KG1 (cell line): Measurements from ENCODE around the gene BRINP1.

Source experiments
- DNase-seq: peaks from one replicate; lab custom pipeline; 2025; lab: John Stamatoyannopoulos, UW

Gene BRINP1

GRCh38 chr9:119339056-119339455 lies 30.2 kb downstream of the BRINP1 start:
- no peak for DNase-seq

- no peak for DNase-seq
Observed at GRCh38 chr9:119337573-119337972, 31.7 kb downstream of the BRINP1 start.

- DNase-seq = no peak
Observed at GRCh38 chr9:119334745-119335144, 34.5 kb downstream of the BRINP1 start.

- DNase-seq = no peak
Observed at GRCh38 chr9:119333507-119334229, 35.6 kb downstream of the BRINP1 start.

- DNase-seq = no peak
Observed at GRCh38 chr9:119332522-119332921, 36.7 kb downstream of the BRINP1 start.

- DNase-seq = no peak
Observed at GRCh38 chr9:119322184-119322583, 47.1 kb downstream of the BRINP1 start.

- DNase-seq = no peak
Observed at GRCh38 chr9:119318371-119318770, 50.9 kb downstream of the BRINP1 start.

- DNase-seq = no peak
Observed at GRCh38 chr9:119313846-119314245, 55.4 kb downstream of the BRINP1 start.

- DNase-seq = no peak
Observed at GRCh38 chr9:119310741-119311140, 58.5 kb downstream of the BRINP1 start.

- DNase-seq = no peak
Observed at GRCh38 chr9:119307471-119307870, 61.8 kb downstream of the BRINP1 start.

- DNase-seq = no peak
Observed at GRCh38 chr9:119304555-119304954, 64.7 kb downstream of the BRINP1 start.

GRCh38 chr9:119302988-119303698 lies 66.1 kb downstream of the BRINP1 start:
- DNase-seq = no peak

- no peak for DNase-seq
Observed at GRCh38 chr9:119298076-119298853, 71.0 kb downstream of the BRINP1 start.

- DNase-seq = no peak
Observed at GRCh38 chr9:119291554-119291953, 77.7 kb downstream of the BRINP1 start.

GRCh38 chr9:119289740-119290433 lies 79.3 kb downstream of the BRINP1 start:
- DNase-seq = peak; percentile 19

GRCh38 chr9:119284587-119285337 lies 84.5 kb downstream of the BRINP1 start:
- no peak for DNase-seq

GRCh38 chr9:119284118-119284517 lies 85.1 kb downstream of the BRINP1 start:
- DNase-seq = no peak

- DNase-seq = no peak
Observed at GRCh38 chr9:119283078-119283794, 86.0 kb downstream of the BRINP1 start.

GRCh38 chr9:119282476-119283077 lies 86.7 kb downstream of the BRINP1 start:
- DNase-seq = no peak

GRCh38 chr9:119280740-119281485 lies 88.3 kb downstream of the BRINP1 start:
- DNase-seq = no peak
